Karpas-422 (cell line): ENCODE data around the gene CDKAL1. TPM values are rescaled to one million over a fixed set of nuclear protein-coding genes. Genes with fewer than 3 reads are reported as not detected.

Experiments
- DNase-seq: peaks from one replicate; pipeline ENCODE4 v3.0.0-alpha.2; 2015
- H2AFZ ChIP-seq: fragments of 200-600 bp; sonication (generic); 2 replicates; pipeline ENCODE4 v1.6.1; 2014; ENCODE audit warnings: antibody characterized with exemption, low read length, mixed read lengths
- H3K27ac ChIP-seq: fragments of 200-600 bp; sonication (generic); 2 replicates; pipeline ENCODE4 v1.5.1; 2014; ENCODE audit warnings: mild to moderate bottlenecking, low read length, moderate library complexity
- H3K27me3 ChIP-seq: fragments of 200-600 bp; sonication (generic); 2 replicates; pipeline ENCODE4 v1.6.1; 2014; ENCODE audit warnings: low read length, mixed read lengths
- H3K36me3 ChIP-seq: fragments of 200-600 bp; sonication (generic); 2 replicates; pipeline ENCODE4 v1.6.1; 2014; ENCODE audit warnings: low read length, mixed read lengths; ENCODE audit not compliant: insufficient read depth
- H3K4me1 ChIP-seq: fragments of 200-600 bp; sonication (generic); 2 replicates; pipeline ENCODE4 v1.6.1; 2014; ENCODE audit warnings: mild to moderate bottlenecking, low read length, mixed read lengths
- H3K4me2 ChIP-seq: fragments of 200-600 bp; sonication (generic); 2 replicates; pipeline ENCODE4 v1.6.1; 2014; ENCODE audit warnings: low read length, low read depth, mild to moderate bottlenecking; ENCODE audit not compliant: poor library complexity, severe bottlenecking
- H3K4me3 ChIP-seq: fragments of 200-600 bp; sonication (generic); 2 replicates; pipeline ENCODE4 v1.5.1; 2014; ENCODE audit warnings: mild to moderate bottlenecking, antibody characterized with exemption, low read length, mixed read lengths
- H3K79me2 ChIP-seq: fragments of 200-600 bp; sonication (generic); 2 replicates; pipeline ENCODE4 v1.6.1; 2014; ENCODE audit warnings: mild to moderate bottlenecking, low read length, mixed read lengths
- H3K9ac ChIP-seq: fragments of 200-600 bp; sonication (generic); 2 replicates; pipeline ENCODE4 v1.6.0; 2014; ENCODE audit warnings: low read length
- H3K9me2 ChIP-seq: fragments of 200-600 bp; sonication (generic), shearing (Covaris generic); replicated peaks from 2 replicates; pipeline ENCODE4 v1.6.0; 2014; ENCODE audit warnings: mild to moderate bottlenecking, low read length, moderate library complexity; ENCODE audit not compliant: insufficient read depth
- H3K9me3 ChIP-seq: fragments of 300-700, 200-600 bp; sonication (generic); 2 replicates; pipeline ENCODE4 v1.6.1; 2014; ENCODE audit warnings: low read length, mixed read lengths
- H4K20me1 ChIP-seq: fragments of 200-600 bp; sonication (generic); 2 replicates; pipeline ENCODE4 v1.6.1; 2014; ENCODE audit warnings: mild to moderate bottlenecking, antibody characterized with exemption, low read length, low read depth; ENCODE audit not compliant: insufficient read depth
- total RNA-seq: library from RNA; depleted of rRNA; stranded (reverse); fragments of >200 nt; shearing (Covaris generic); gene quantifications from 2 replicates; pipeline ENCODE4 v1.2.3, GENCODE V29; 2014; ENCODE audit warnings: low replicate concordance

Gene CDKAL1
- total RNA-seq, 1 experiment from 2014 or later = 23.7 TPM

DNA sequence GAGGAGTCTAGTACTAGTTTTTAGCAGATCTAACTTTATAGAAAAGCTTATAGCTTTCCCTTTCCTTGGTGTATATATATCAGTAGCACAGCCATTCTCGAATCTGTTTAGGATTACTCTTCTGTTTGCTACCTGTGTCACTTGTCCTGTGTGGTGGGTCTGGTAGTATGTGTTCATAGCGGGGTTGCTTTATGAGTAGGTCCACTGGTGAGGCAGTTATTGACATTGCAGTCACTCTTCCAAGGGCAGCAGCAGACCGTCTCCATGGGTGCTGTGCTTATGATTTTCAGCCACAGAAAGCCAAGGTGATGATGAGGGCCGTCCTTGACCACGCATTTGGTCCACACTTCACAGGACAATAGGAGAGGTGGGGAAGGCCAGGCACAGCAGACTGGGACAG, 171.5 kb downstream of the CDKAL1 start:
- no peak overlapping the region for H3K4me3 ChIP-seq
- no peaks in the 10 kb centered on the region for H3K4me1 ChIP-seq
- H3K27ac ChIP-seq = no peak overlapping the region
- H3K27me3 ChIP-seq = no peaks in the 10 kb centered on the region
- H3K9ac ChIP-seq = no peak overlapping the region
- no peak for DNase-seq
- no peaks in the 10 kb centered on the region for H3K9me3 ChIP-seq
- no peaks in the 10 kb centered on the region for H3K9me2 ChIP-seq
- H2AFZ ChIP-seq = no peak overlapping the region
- H3K4me2 ChIP-seq = no peak overlapping the region
- H3K79me2 ChIP-seq = peaks cover 7% of the 10 kb centered on the region
- no peaks in the 10 kb centered on the region for H3K36me3 ChIP-seq
- H4K20me1 ChIP-seq = peaks cover 14% of the 10 kb centered on the region; the same call in 1 of the 2 replicates

GRCh38 chr6:20706238-20706938, 172.1 kb downstream of the CDKAL1 start:
- Histone ChIP-seq H3K27me3 (no peaks in the 10 kb centered on the region), H2AFZ (no peak overlapping the region), H3K9me2 (no peaks in the 10 kb centered on the region), H3K36me3 (no peaks in the 10 kb centered on the region), H3K27ac (no peak overlapping the region), H4K20me1 (peaks cover 14% of the 10 kb centered on the region; the same call in 1 of the 2 replicates), H3K9ac (no peak overlapping the region), H3K4me1 (no peaks in the 10 kb centered on the region), H3K79me2 (peaks cover 7% of the 10 kb centered on the region), H3K9me3 (no peaks in the 10 kb centered on the region), H3K4me2 (no peak overlapping the region), H3K4me3 (no peak overlapping the region)
- DNase-seq = no peak

DNA sequence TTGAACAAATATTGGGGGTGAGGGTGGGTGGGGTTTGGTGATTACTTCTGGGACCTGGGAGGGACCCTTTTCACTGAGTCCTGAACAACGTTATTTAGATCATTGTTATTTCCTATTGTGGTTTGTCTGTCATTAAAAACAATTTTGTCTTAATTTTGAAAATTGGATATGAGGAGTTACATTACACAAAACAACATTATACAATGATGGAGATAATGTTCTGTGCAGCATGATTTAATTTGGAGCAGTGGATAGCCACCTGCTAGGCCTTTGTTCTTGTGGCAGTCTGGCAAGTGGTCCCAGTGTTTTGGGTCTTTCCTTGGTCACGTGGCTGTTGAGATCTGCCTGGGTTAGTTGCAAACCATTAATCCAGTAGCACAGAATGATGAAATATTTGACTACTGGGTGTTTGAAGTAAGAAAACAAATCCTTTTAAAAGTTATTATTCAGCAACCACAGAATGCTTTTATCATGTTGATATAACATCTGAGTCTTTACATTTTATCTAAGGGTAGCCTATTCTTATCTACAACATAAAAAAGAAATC, 172.8 kb downstream of the CDKAL1 start:
- no peak for DNase-seq
- Histone ChIP-seq H4K20me1 (peaks cover 14% of the 10 kb centered on the region; the same call in 1 of the 2 replicates), H3K36me3 (no peaks in the 10 kb centered on the region), H3K4me1 (no peaks in the 10 kb centered on the region), H3K9me2 (no peaks in the 10 kb centered on the region), H3K79me2 (peaks cover 7% of the 10 kb centered on the region), H3K27me3 (no peaks in the 10 kb centered on the region), H2AFZ (no peak overlapping the region), H3K9ac (no peak overlapping the region), H3K27ac (no peak overlapping the region), H3K4me3 (no peak overlapping the region), H3K4me2 (no peak overlapping the region), H3K9me3 (no peaks in the 10 kb centered on the region)

DNA sequence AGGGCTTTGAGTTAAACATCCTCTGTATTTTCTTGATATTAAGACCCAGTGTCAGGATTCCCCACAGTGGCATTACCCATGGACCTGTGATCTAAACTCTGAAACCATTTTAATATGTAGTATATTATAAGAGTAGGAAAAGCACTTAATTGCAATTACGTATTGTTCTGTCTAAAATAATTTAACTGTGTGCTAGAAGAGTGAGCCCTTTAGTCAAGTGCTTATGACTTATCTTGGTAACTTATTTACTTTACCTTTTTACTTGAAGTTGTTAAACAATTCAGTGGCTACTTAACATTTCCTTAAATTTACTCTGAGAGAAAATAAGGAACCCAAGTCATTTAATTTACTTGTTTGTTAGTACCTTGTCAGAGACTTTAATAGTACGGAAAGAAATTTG, 173.6 kb downstream of the CDKAL1 start:
- Histone ChIP-seq H3K4me3 (no peak overlapping the region), H3K4me1 (no peaks in the 10 kb centered on the region), H3K4me2 (no peak overlapping the region), H3K36me3 (no peaks in the 10 kb centered on the region), H2AFZ (no peak overlapping the region), H3K27ac (no peak overlapping the region), H3K27me3 (no peaks in the 10 kb centered on the region), H3K9ac (no peak overlapping the region), H3K9me2 (no peaks in the 10 kb centered on the region), H3K9me3 (no peaks in the 10 kb centered on the region), H4K20me1 (peaks cover 14% of the 10 kb centered on the region; the same call in 1 of the 2 replicates), H3K79me2 (peaks cover 7% of the 10 kb centered on the region)
- DNase-seq = no peak

DNA sequence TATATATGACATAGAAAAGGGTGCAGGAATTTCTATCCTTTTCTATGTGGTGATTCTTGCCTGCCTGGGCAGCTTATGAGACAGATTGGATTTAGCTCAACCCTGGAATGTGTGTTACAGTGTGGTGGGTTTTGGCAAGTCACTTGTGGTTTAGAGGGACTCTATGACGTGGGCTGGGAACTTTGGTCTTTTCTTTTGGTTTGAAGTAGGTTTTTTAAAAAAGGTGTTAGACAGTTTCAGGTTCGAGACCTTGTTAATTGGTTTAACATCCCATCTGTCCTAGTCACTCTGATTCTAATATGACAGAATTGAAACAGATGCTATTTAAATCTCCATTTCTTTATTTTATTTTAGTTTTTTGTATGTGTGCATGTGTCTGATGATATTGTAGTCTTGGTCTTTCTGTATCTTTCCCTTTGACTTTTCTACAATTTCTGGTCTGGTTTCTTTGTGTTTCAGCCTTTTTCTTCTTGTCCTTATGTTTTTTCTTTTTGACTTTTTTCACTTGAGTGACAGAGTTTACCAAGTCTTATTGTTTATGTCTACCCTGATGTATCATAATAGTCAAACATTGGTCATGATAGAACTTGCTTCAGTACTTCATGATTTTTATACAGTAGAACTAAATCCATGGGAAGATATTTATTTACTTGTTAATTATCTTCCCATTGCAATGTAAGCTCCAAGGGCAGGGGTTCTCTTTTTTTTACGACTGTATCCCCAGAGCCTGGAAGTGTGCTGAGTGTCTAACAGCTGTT, 174.3 kb downstream of the CDKAL1 start:
- Histone ChIP-seq H3K9me3 (no peaks in the 10 kb centered on the region), H3K9me2 (no peaks in the 10 kb centered on the region), H3K9ac (no peak overlapping the region), H4K20me1 (peaks cover 14% of the 10 kb centered on the region; the same call in 1 of the 2 replicates), H3K36me3 (no peaks in the 10 kb centered on the region), H3K27ac (no peak overlapping the region), H3K79me2 (peaks cover 7% of the 10 kb centered on the region), H2AFZ (no peak overlapping the region), H3K4me3 (no peak overlapping the region), H3K27me3 (no peaks in the 10 kb centered on the region), H3K4me1 (no peaks in the 10 kb centered on the region), H3K4me2 (no peak overlapping the region)
- DNase-seq = no peak

DNA sequence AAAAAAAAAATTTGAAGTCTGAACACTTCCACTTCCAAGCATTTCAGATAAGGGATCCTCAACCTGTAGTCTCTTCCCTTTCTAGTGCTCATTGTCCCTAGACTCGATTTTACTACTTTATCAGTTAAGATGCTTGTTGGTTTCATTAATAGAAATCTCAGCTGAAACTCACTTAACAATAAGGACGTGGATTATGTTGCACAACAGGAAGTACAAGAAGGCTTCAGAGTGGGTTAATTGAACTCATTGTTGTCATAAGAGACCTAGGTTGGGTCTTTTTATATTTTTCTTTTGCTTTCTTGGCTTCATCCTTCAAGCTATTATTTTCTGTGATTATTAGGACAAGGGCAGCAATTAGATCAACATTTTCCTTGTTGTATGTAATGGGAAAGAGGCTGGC, 175.2 kb downstream of the CDKAL1 start:
- Histone ChIP-seq H4K20me1 (peaks cover 14% of the 10 kb centered on the region; the same call in 1 of the 2 replicates), H3K4me2 (no peak overlapping the region), H3K9me3 (no peaks in the 10 kb centered on the region), H3K4me3 (no peak overlapping the region), H3K9me2 (no peaks in the 10 kb centered on the region), H3K36me3 (no peaks in the 10 kb centered on the region), H3K27ac (no peak overlapping the region), H3K9ac (no peak overlapping the region), H3K27me3 (no peaks in the 10 kb centered on the region), H3K79me2 (peaks cover 7% of the 10 kb centered on the region), H3K4me1 (no peaks in the 10 kb centered on the region), H2AFZ (no peak overlapping the region)
- DNase-seq = no peak

GRCh38 chr6:20710341-20710740, 176.1 kb downstream of the CDKAL1 start:
- H3K4me1 ChIP-seq = no peaks in the 10 kb centered on the region
- DNase-seq = no peak

DNA sequence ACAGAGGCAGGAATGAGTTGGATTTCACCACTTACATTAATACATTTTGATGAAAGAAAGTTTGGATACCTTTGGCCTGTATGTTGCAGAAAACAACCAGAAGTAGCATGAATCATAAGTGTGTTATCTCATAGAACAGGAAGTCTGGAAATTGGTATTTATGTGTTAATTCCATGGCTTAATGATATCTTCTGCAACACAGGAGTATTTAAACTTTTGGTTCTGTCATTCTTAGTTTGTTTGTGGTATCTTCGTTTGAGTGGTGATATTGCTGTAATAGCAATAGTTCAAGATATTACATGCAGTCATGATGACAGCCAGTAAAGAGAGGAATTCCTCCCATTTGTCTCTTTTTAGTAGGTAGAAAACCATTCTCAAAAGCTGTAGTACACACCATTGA, 177.3 kb downstream of the CDKAL1 start:
- H3K27ac ChIP-seq = no peak overlapping the region
- no peaks in the 10 kb centered on the region for H3K36me3 ChIP-seq
- no peak overlapping the region for H3K9ac ChIP-seq
- no peak overlapping the region for H3K4me3 ChIP-seq
- H2AFZ ChIP-seq = no peak overlapping the region
- H4K20me1 ChIP-seq = peaks cover 11% of the 10 kb centered on the region; the same call in 1 of the 2 replicates
- no peaks in the 10 kb centered on the region for H3K27me3 ChIP-seq
- H3K9me2 ChIP-seq = no peaks in the 10 kb centered on the region
- no peaks in the 10 kb centered on the region for H3K4me1 ChIP-seq
- no peaks in the 10 kb centered on the region for H3K9me3 ChIP-seq
- peaks cover 4% of the 10 kb centered on the region; the same call in 1 of the 2 replicates for H3K79me2 ChIP-seq
- DNase-seq = no peak
- no peak overlapping the region for H3K4me2 ChIP-seq

More at GRCh38 chr6:20710341-20710740, 176.1 kb downstream of the CDKAL1 start:
- Histone ChIP-seq H3K79me2 (peaks cover 7% of the 10 kb centered on the region), H3K36me3 (no peaks in the 10 kb centered on the region), H4K20me1 (peaks cover 11% of the 10 kb centered on the region; the same call in 1 of the 2 replicates), H3K27ac (no peak overlapping the region), H3K27me3 (no peaks in the 10 kb centered on the region), H3K9me2 (no peaks in the 10 kb centered on the region), H2AFZ (no peak overlapping the region), H3K4me2 (no peak overlapping the region), H3K9me3 (no peaks in the 10 kb centered on the region), H3K4me3 (no peak overlapping the region), H3K9ac (no peak overlapping the region)
